Pancreas (tissue), 10 donors: ENCODE data around the gene HES4. TPM values are rescaled to one million over a fixed set of nuclear protein-coding genes. Genes with fewer than 3 reads are reported as not detected.

ENCODE experiments used
- ATAC-seq, 4 donors: fragments of 200-7000 bp; cut with Tn5 transposase; one replicate each; pipeline versions ENCODE4 v1.8.0 to v1.9.1; 2020; ENCODE audit warnings: mild to moderate bottlenecking in 4 of 4, moderate library complexity in 4 of 4
- DNase-seq, 6 donors: peaks; one replicate each; pipeline ENCODE4 v3.0.0-alpha.2; 2020
- FAIRE-seq: peaks from 2 replicates; lab custom pipeline; 2012; peaks lifted over from hg19 to GRCh38; lab: Jason Lieb, UNC
- H3K27ac ChIP-seq, 4 donors: fragments of 200-600 bp; sonication (generic); 1 replicate in 3 of 4; 2 replicates in 1 of 4; pipeline versions ENCODE4 v1.5.0 to v1.8.0; 2020
- H3K27me3 ChIP-seq, 4 donors: fragments of 200-600 bp; one replicate each; pipeline ENCODE4 v1.8.0; 2021
- H3K36me3 ChIP-seq, 3 donors: fragments of 200-600 bp; sonication (generic) in 1 of 3; one replicate each; pipeline versions ENCODE4 v1.5.0 to v1.8.0; 2020 to 2021
- H3K4me1 ChIP-seq, 3 donors: fragments of 200-600 bp; one replicate each; pipeline ENCODE4 v1.8.0; 2021
- H3K4me3 ChIP-seq, 4 donors: fragments of 200-600 bp; sonication (generic) in 2 of 4; one replicate each; pipeline versions ENCODE4 v1.5.0 to v1.8.0; 2020 to 2021
- H3K9me3 ChIP-seq, 4 donors: fragments of 200-600 bp; one replicate each; pipeline ENCODE4 v1.8.0; 2021
- CTCF ChIP-seq, 4 donors: fragments of 200-600 bp; sonication (generic) in 3 of 4; IDR thresholded peaks; one replicate each; pipeline versions ENCODE4 v1.5.0 to v1.8.0; 2021; ENCODE audit warnings: antibody characterized with exemption in 4 of 4
- WGBS, 2 donors: extraction: QIAGEN DNeasy Blood & Tissue Kit; methylation state at CpG; one replicate each; pipeline ENCODE4 v1.1.7; 2013; 5-methylcytosine and 5-hydroxymethylcytosine counted together
- intact Hi-C, 3 donors: fragments of 100-400 bp; cut with DNase I; formaldehyde crosslinking; loops; one replicate each; pipeline versions ENCODE4 v1.11.1 to v1.14.2; 2022
- polyA plus RNA-seq, 2 donors: library from polyadenylated mRNA; stranded (reverse); fragments of 200-250 nt; gene quantifications; one replicate each; pipeline ENCODE4 v1.2.3, GENCODE V29; 2013
- total RNA-seq, 6 donors: library from RNA; stranded (reverse); fragmentation: NEBNext Ultra II Directional in 4 of 6; extraction: Animal tissue kit (Norgen Biotek cat#: 25700) in 4 of 6; gene quantifications; one replicate each; pipeline versions ENCODE4 v1.2.1 to v1.2.4, GENCODE V29; 2021 to 2023
- donor health status: healthy with polysubstance abuse.
- donor health status: DM: no; HTN: no; CAD: no; lungs with moderate emphysema.
- donor health status: DM: no; HTN: no; CAD: no.
- donor health status: control.
- donor health status: control.
- donor health status: Bipolar disorder and iron deficiency.
- donor health status: DM: yes; HTN: yes; CAD: no.
- donor health status: DM: no; HTN: no; CAD: no.
- donor health status: DM: no; HTN: no; CAD: no.
- donor health status: DM: yes; HTN: yes; CAD: no.

The HES4 gene
- total and polyA plus RNA-seq, 8 donors, result 13.2 to 46.4 (median 25.6) TPM

- no peak for TF ChIP-seq CTCF (IDR thresholded peaks at IDR 0.05)
- H3K9me3 ChIP-seq, result no peaks in the 10 kb centered on the region
- H3K4me1 ChIP-seq, result peaks cover 3 to 12% (median 9%) of the 10 kb centered on the region in 3 donors
- H3K36me3 ChIP-seq, result peaks cover 0 to 8% (median 5%) of the 10 kb centered on the region in 3 donors
- no peaks in the 10 kb centered on the region for H3K27me3 ChIP-seq
- FAIRE-seq (no peak), ATAC-seq (no peak), DNase-seq (no peak)
- peak overlapping the region; percentile 53 to 100 (median 64) for H3K4me3 ChIP-seq
- no peak overlapping the region for H3K27ac ChIP-seq
- WGBS, 2 donors, result 37 to 45% methylated on average over 45 to 56 of the region's 56 CpGs
- intact Hi-C loops, result no loop called here
These were observed 38.7 kb downstream of the HES4 start for GRCh38 chr1:961132-961669.

- 0 to 1% methylated on average over 36 to 109 of the region's 109 CpGs for WGBS, 2 donors
- Histone ChIP-seq H3K9me3 (no peaks in the 10 kb centered on the region), H3K4me1 (peaks cover 3 to 9% (median 8%) of the 10 kb centered on the region in 3 donors), H3K27ac (no peak within 1 kb of the TSS), H3K27me3 (no peaks in the 10 kb centered on the region), H3K36me3 (peaks cover 0 to 12% (median 9%) of the 10 kb centered on the region in 3 donors), H3K4me3 (peak within 1 kb of the TSS; percentile 53 to 100 (median 99))
- DNase-seq (peak in 5 of 6 donors; percentile 61 to 92 (median 67)), ATAC-seq (peak; percentile 70 to 77 (median 70)), FAIRE-seq (no peak)
- no peak for TF ChIP-seq CTCF (IDR thresholded peaks at IDR 0.05)
- intact Hi-C loops, result no loop called here
These were observed 39.4 kb downstream of the HES4 start, which contains the start of gene KLHL17 for GRCh38 chr1:960363-961131. Gene KLHL17, plus strand, starts transcription at chr1:960584. Its CDS starts 110 bp downstream, at chr1:960694.

GRCh38 chr1:959731-960362 is 40.0 kb downstream of the HES4 start:
- TF ChIP-seq CTCF (IDR thresholded peaks at IDR 0.05), result no peak
- ATAC-seq, result peak in 2 of 4 donors; percentile 4 to 10
- DNase-seq, result no peak
- no peak for FAIRE-seq
- intact Hi-C loops, result no loop called here
- Histone ChIP-seq H3K9me3 (no peaks in the 10 kb centered on the region), H3K36me3 (peaks cover 0 to 19% (median 9%) of the 10 kb centered on the region in 3 donors), H3K27me3 (no peaks in the 10 kb centered on the region), H3K4me3 (peak overlapping the region; percentile 53 to 100 (median 99)), H3K4me1 (peaks cover 3 to 9% (median 8%) of the 10 kb centered on the region in 3 donors), H3K27ac (no peak overlapping the region)
- 20 to 26% methylated on average over 42 to 57 of the region's 57 CpGs for WGBS, 2 donors

- H3K9me3 ChIP-seq, result no peaks in the 10 kb centered on the region
- H3K4me3 ChIP-seq, result peak within 1 kb of the TSS; percentile 97 to 100 (median 99)
- peak; percentile 94 to 97 (median 96) for ATAC-seq
- intact Hi-C loops, result no loop called here
- peak; percentile 89 to 100 (median 97) for DNase-seq
- H3K27me3 ChIP-seq, result no peaks in the 10 kb centered on the region
- peaks cover 3 to 9% (median 8%) of the 10 kb centered on the region in 3 donors for H3K4me1 ChIP-seq
- no peak within 1 kb of the TSS for H3K27ac ChIP-seq
- WGBS, 2 donors, result 4 to 6% methylated on average over 80 to 101 of the region's 101 CpGs
- no peak for TF ChIP-seq CTCF (IDR thresholded peaks at IDR 0.05)
- FAIRE-seq, result no peak
- H3K36me3 ChIP-seq, result peaks cover 0 to 27% (median 11%) of the 10 kb centered on the region in 3 donors
These were observed 40.8 kb downstream of the HES4 start, which contains the start of gene NOC2L for GRCh38 chr1:958823-959730. Gene NOC2L, minus strand, starts transcription at chr1:959256. Its CDS starts 16 bp downstream, at chr1:959240.
